BLaER1 treated with 17β-estradiol and CSF1 and Interleukin-3, amounts not matched to agents 10 nM and 100 nM (cell line): ENCODE measurements around the gene CHI3L2.
A peak's percentile ranks its signal among the peaks of the same experiment; 100 is the strongest.

Source experiments
- H3K27ac ChIP-seq, 11 experiments: shearing (Covaris generic); formaldehyde crosslinking; 2 replicates each; pipeline ENCODE4 v1.8.1; 2022
- H3K27me3 ChIP-seq, 11 experiments: shearing (Covaris generic); formaldehyde crosslinking; 2 replicates each; pipeline ENCODE4 v1.8.1; 2022
- H3K36me3 ChIP-seq, 11 experiments: shearing (Covaris generic); formaldehyde crosslinking; 2 replicates each; pipeline ENCODE4 v1.8.1; 2022
- H3K4me1 ChIP-seq, 10 experiments: shearing (Covaris generic); formaldehyde crosslinking; 2 replicates each; pipeline ENCODE4 v1.8.1; 2022
- H3K4me2 ChIP-seq, 11 experiments: shearing (Covaris generic); formaldehyde crosslinking; 2 replicates each; pipeline ENCODE4 v1.8.1; 2022
- H3K4me3 ChIP-seq, 10 experiments: shearing (Covaris generic); formaldehyde crosslinking; 2 replicates each; pipeline ENCODE4 v1.8.1; 2022
- H3K9ac ChIP-seq, 11 experiments: shearing (Covaris generic); formaldehyde crosslinking; 2 replicates each; pipeline ENCODE4 v1.8.1; 2022
- H3K9me3 ChIP-seq, 11 experiments: shearing (Covaris generic); formaldehyde crosslinking; replicated peaks in 1 of 11; 2 replicates each; pipeline ENCODE4 v1.8.1; 2022
- H4K20me1 ChIP-seq, 11 experiments: shearing (Covaris generic); formaldehyde crosslinking; 2 replicates each; pipeline ENCODE4 v1.8.1; 2022
- Cebpa-rat ChIP-seq, 11 experiments: shearing (Covaris generic); IDR thresholded peaks; 2 replicates each; pipeline ENCODE4 v1.8.1; 2022

The CHI3L2 gene

DNA sequence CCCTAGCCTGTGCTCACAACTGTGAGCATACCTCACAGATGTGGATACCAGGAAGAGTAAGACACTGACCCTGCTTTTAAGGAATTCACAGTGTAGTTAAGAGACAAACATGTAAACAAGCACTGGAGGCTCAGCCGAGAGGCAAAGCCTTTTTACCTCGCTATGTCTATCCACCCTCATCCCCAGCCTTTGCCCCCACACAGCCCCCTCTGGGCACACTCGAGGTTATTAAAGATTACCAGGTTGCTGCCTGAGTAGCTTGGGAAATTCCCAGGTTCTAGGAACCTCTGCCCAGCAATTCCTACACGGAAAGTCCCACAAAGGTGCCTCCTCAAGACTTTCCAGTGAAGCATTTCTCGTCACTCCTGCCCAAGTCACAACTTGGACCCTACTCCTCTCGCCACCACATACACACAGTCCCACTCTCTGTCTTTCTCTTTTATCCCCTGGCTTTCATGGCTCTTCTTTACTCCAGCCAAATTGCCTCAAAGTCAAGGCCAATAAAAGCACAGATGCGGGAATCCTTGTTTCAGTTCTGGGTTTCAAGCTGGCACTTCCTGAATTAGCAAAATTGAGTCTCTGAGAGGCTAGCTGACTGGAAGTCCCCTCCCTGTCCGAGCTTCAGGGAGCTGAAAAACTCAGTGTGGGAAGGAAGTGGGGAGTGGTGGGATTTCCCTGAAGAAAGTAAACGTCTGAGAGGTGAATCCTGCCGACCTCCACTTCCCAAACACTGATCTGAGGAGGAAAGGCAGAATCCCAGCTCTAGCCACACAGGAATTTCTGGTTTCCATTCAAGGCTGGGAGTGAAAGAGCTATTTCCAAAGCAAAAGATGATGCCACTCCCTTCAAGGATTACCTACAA, 34.6 kb upstream of the CHI3L2 start:
- H3K27me3 ChIP-seq, result no peaks in the 10 kb centered on the region
- peaks cover 9 to 99% (median 26%) of the 10 kb centered on the region in 10 experiments for H3K4me1 ChIP-seq
- H3K9me3 ChIP-seq, result peaks cover 0 to 8% (median 0%) of the 10 kb centered on the region in 11 experiments; a peak in 1 of 22 replicates
- H4K20me1 ChIP-seq, result peaks cover 0 to 34% (median 0%) of the 10 kb centered on the region in 11 experiments; a peak in 2 of 22 replicates
- peak overlapping the region; percentile 43 to 99 (median 59); a peak in 21 of 22 replicates for H3K4me2 ChIP-seq
- H3K9ac ChIP-seq, result peak overlapping the region in 5 of 11 experiments; percentile 6 to 93 (median 68); a peak in 9 of 22 replicates
- no peak for TF ChIP-seq Cebpa-rat (IDR thresholded peaks at IDR 0.05)
- peak overlapping the region in 9 of 11 experiments; percentile 0 to 85 (median 61); a peak in 15 of 22 replicates for H3K27ac ChIP-seq
- peak overlapping the region in 3 of 10 experiments; percentile 7 to 35 (median 17); a peak in 5 of 20 replicates for H3K4me3 ChIP-seq
- peaks cover 29 to 94% (median 58%) of the 10 kb centered on the region in 11 experiments for H3K36me3 ChIP-seq

DNA sequence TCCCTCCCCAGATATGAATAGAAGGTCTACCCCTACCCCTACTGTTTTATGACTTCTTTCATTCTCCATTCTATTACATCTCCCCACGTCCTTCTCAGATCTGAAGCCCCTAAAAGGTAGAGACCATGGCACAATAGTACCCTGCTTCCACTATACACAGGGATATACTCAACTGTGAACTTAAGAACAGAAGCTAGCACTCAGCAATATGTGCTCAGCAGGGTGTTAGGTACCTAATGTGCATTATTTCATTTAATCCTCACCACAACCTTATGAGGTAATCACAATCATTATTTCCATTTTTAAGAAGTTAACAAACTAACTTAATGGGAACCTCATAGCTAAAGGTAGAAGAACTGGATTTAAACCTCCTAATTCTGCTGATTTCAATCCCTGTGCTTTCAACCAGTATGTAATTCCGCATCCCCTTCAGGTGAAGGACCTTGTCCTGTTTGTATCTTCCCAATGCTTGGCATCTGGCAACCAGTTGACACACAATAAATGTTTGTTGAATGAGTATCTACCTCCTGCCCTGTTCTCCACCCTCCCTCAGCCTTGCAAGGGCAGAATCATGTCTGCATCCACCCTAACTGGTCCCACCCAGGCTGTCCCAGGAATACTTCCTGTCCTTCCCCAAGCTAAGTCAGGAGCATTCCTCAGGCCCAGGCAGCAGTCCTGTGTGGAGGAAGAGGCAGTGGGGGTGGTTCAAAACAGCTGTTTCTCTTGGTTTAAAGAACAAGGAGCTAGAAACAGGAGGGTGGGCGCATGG, 33.6 kb upstream of the CHI3L2 start:
- Histone ChIP-seq H3K27ac (peak overlapping the region in 5 of 11 experiments; percentile 61 to 85 (median 83); a peak in 8 of 22 replicates), H3K4me1 (peaks cover 11 to 100% (median 31%) of the 10 kb centered on the region in 10 experiments), H3K36me3 (peaks cover 19 to 94% (median 48%) of the 10 kb centered on the region in 11 experiments; a peak in 21 of 22 replicates), H3K4me2 (peak overlapping the region in 6 of 11 experiments; percentile 59 to 99 (median 90); a peak in 12 of 22 replicates), H3K4me3 (peak overlapping the region in 2 of 10 experiments; percentile 17 to 35; a peak in 2 of 20 replicates), H3K27me3 (no peaks in the 10 kb centered on the region), H4K20me1 (peaks cover 0 to 34% (median 0%) of the 10 kb centered on the region in 11 experiments; a peak in 2 of 22 replicates), H3K9ac (peak overlapping the region in 4 of 11 experiments; percentile 44 to 93 (median 70); a peak in 6 of 22 replicates), H3K9me3 (no peaks in the 10 kb centered on the region)
- TF ChIP-seq Cebpa-rat (IDR thresholded peaks at IDR 0.05), result no peak

DNA sequence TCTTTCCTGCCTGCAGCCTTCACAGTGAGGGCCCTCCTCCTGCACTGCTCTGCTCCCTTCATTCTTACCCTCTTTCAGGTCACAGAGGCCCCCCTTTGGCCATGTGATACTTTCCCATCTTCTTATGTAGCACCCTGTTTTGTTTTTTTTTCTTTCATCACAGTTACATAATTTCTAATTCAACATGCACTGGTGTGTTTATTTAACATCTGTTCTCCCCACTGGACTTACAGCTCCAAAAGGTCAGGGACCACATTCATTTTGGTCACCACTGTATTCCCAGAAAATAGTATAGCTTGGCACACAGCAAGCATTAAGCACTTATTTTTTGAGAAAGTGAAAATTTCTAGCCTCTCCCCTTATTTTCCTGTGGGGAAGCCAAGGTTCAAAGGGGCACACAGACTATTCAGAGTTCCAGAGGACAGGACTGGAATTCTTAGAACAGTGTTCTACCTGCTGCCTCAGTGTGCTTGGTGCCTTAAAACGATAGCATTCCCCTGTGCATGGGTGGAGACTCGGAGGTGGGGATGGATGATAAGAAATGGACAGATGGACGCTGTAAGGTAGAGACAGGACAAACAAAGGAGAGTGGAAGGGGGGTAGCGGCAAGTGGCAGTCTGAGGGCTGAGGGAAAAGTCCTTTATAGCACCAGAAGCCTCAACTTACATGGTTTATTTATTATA, 32.4 kb upstream of the CHI3L2 start:
- no peaks in the 10 kb centered on the region for H3K27me3 ChIP-seq
- H4K20me1 ChIP-seq, result peaks cover 0 to 34% (median 0%) of the 10 kb centered on the region in 11 experiments; a peak in 2 of 22 replicates
- peak overlapping the region in 3 of 11 experiments; percentile 94 to 99 (median 96); a peak in 5 of 22 replicates for H3K4me2 ChIP-seq
- H3K9me3 ChIP-seq, result no peaks in the 10 kb centered on the region
- H3K4me1 ChIP-seq, result peaks cover 16 to 99% (median 43%) of the 10 kb centered on the region in 10 experiments
- H3K4me3 ChIP-seq, result peak overlapping the region in 2 of 10 experiments; percentile 68 to 69; a peak in 1 of 20 replicates
- H3K36me3 ChIP-seq, result peaks cover 12 to 83% (median 38%) of the 10 kb centered on the region in 11 experiments; a peak in 16 of 22 replicates
- no peak for TF ChIP-seq Cebpa-rat (IDR thresholded peaks at IDR 0.05)
- H3K27ac ChIP-seq, result peak overlapping the region in 2 of 11 experiments; percentile 83 to 85; a peak in 2 of 22 replicates
- peak overlapping the region in 2 of 11 experiments; percentile 68 to 93; a peak in 3 of 22 replicates for H3K9ac ChIP-seq

DNA sequence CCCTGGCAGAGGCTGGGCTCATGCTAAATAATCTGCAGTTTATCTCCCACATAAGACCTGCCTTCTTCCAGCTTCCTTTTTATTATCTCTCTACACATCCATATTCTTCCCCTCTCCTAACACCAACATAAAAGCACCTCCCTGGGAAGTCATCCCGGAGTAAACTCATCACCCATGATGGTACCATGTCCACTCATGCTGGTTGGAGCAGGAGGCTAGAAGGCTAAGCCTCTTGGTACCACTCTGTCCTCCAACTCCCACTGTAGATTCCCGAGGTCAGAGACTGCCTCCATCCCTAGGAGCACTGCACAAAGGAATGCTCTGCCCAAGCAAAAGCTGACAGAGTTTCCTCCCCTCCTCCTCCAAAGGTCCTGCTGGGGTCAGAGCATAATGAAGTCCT, 31.3 kb upstream of the CHI3L2 start:
- Histone ChIP-seq H3K27ac (no peak overlapping the region), H3K4me1 (peaks cover 27 to 99% (median 53%) of the 10 kb centered on the region in 10 experiments), H4K20me1 (peaks cover 0 to 34% (median 0%) of the 10 kb centered on the region in 11 experiments; a peak in 2 of 22 replicates), H3K4me3 (peak overlapping the region in 2 of 10 experiments; percentile 68 to 69; a peak in 4 of 20 replicates), H3K36me3 (peaks cover 8 to 72% (median 33%) of the 10 kb centered on the region in 11 experiments; a peak in 14 of 22 replicates), H3K27me3 (no peaks in the 10 kb centered on the region), H3K9me3 (no peaks in the 10 kb centered on the region), H3K4me2 (peak overlapping the region in 3 of 11 experiments; percentile 96 to 99 (median 97); a peak in 6 of 22 replicates), H3K9ac (peak overlapping the region in 2 of 11 experiments; percentile 68 to 93; a peak in 2 of 22 replicates)
- no peak for TF ChIP-seq Cebpa-rat (IDR thresholded peaks at IDR 0.05)

DNA sequence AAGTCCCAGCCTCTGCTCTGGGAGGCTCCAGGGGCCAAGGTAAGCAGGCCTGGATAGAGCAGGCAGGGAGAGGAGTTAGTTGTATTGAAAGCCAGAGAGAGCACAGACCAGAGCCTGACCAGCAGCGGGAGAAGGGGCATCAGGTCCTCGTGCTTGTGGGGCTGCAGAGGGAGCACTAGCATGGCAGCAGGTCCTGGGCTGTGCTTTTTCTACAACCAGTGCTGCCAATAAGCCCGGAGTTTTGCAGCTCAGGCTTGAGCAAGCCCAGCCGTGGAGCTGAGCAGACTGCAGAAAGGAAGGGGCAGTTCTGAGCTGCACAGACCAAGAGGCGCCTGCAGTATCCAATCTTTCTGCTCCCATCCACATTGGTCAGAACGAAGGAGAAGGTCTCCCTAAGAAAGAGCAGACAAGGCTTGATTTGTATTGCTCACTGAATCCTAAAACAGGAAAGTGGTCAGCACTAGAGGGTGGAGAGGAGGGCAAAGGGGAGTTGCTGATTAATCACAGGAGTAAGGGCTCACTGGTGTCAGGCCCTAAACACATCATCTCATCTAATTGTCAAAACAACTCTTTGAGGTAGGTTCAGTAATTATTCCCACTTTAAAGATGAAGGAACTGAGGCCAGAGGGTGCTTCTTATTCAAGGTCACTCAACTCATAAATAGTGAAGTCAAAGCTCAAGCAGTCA, 29.8 kb upstream of the CHI3L2 start:
- no peak for TF ChIP-seq Cebpa-rat (IDR thresholded peaks at IDR 0.05)
- Histone ChIP-seq H3K9me3 (no peaks in the 10 kb centered on the region), H3K4me1 (peaks cover 40 to 99% (median 61%) of the 10 kb centered on the region in 10 experiments), H3K27me3 (no peaks in the 10 kb centered on the region), H4K20me1 (peaks cover 0 to 29% (median 0%) of the 10 kb centered on the region in 11 experiments; a peak in 2 of 22 replicates), H3K27ac (peak overlapping the region in 2 of 11 experiments; percentile 97 to 99; a peak in 3 of 22 replicates), H3K36me3 (peaks cover 0 to 57% (median 25%) of the 10 kb centered on the region in 11 experiments; a peak in 12 of 22 replicates), H3K9ac (peak overlapping the region in 2 of 11 experiments; percentile 81 to 93; a peak in 5 of 22 replicates), H3K4me3 (peak overlapping the region in 3 of 10 experiments; percentile 49 to 69 (median 68); a peak in 5 of 20 replicates), H3K4me2 (peak overlapping the region in 4 of 11 experiments; percentile 3 to 99 (median 96); a peak in 7 of 22 replicates)

DNA sequence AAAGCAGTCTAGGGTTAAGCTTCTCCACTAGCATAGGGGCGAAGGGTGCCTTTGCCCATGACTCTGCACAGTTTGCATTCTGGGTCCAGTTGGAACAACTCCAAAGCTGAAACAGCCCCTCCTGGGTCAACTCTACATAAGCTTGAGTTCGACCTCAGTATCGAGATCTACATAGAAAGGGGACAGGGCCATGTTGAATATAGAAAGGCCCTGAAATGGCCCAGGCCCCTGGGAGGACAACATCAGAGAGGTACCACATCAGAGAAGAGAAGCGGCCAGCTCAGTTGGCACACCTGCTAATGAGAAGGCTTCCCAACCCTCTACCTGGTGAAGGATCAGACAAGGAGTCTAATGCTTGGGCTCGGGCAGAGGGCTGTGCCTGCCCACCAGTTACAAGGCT, 28.7 kb upstream of the CHI3L2 start:
- peaks cover 0 to 27% (median 0%) of the 10 kb centered on the region in 11 experiments; a peak in 2 of 22 replicates for H4K20me1 ChIP-seq
- H3K4me3 ChIP-seq, result peak overlapping the region in 3 of 10 experiments; percentile 49 to 69 (median 68); a peak in 6 of 20 replicates

DNA sequence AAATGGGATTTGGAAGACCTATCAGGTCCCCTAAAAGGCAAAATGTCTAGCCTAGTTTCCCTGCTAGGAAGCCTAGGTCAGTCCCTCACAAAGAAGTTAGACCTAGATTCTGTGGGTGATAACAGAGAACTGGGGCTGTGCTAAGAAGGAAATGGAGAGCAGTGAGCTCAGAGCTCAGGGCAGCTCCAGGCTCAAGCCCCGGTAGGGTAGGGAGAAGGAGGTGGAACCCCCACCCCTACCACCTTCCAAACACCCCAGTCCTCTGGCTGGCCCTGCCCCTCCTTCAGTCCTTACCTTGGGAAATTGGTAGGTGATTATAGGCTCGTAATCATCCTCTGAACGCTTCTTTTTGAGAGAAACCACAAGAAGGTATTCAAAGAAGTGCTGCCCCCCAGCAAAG, 28.2 kb upstream of the CHI3L2 start:
- H3K27ac ChIP-seq, result peak overlapping the region in 8 of 11 experiments; percentile 24 to 99 (median 58); a peak in 13 of 22 replicates
- H3K4me1 ChIP-seq, result peaks cover 44 to 95% (median 62%) of the 10 kb centered on the region in 10 experiments
- H3K36me3 ChIP-seq, result peaks cover 0 to 47% (median 23%) of the 10 kb centered on the region in 11 experiments; a peak in 12 of 22 replicates
- no peak for TF ChIP-seq Cebpa-rat (IDR thresholded peaks at IDR 0.05)
- H3K9me3 ChIP-seq, result no peaks in the 10 kb centered on the region
- H3K9ac ChIP-seq, result peak overlapping the region in 3 of 11 experiments; percentile 59 to 93 (median 81); a peak in 6 of 22 replicates
- peak overlapping the region in 9 of 11 experiments; percentile 80 to 99 (median 97); a peak in 17 of 22 replicates for H3K4me2 ChIP-seq
- H4K20me1 ChIP-seq, result peaks cover 0 to 26% (median 0%) of the 10 kb centered on the region in 11 experiments; a peak in 2 of 22 replicates
- no peaks in the 10 kb centered on the region for H3K27me3 ChIP-seq
- H3K4me3 ChIP-seq, result peak overlapping the region in 3 of 10 experiments; percentile 49 to 69 (median 68); a peak in 6 of 20 replicates

More for the DNA sequence above, 28.7 kb upstream of the CHI3L2 start:
- Histone ChIP-seq H3K9ac (peak overlapping the region in 3 of 11 experiments; percentile 59 to 93 (median 81); a peak in 6 of 22 replicates), H3K27me3 (no peaks in the 10 kb centered on the region), H3K36me3 (peaks cover 0 to 52% (median 25%) of the 10 kb centered on the region in 11 experiments; a peak in 12 of 22 replicates), H3K4me2 (peak overlapping the region in 6 of 11 experiments; percentile 91 to 99 (median 97); a peak in 9 of 22 replicates), H3K4me1 (peaks cover 41 to 97% (median 60%) of the 10 kb centered on the region in 10 experiments), H3K9me3 (no peaks in the 10 kb centered on the region), H3K27ac (peak overlapping the region in 7 of 11 experiments; percentile 6 to 99 (median 60); a peak in 9 of 22 replicates)
- no peak for TF ChIP-seq Cebpa-rat (IDR thresholded peaks at IDR 0.05)
